Ascending aorta (tissue), 2 donors: ENCODE measurements around the gene TSEN2. TPM values are rescaled to one million over a fixed set of nuclear protein-coding genes. Genes with fewer than 3 reads are reported as not detected.

ENCODE experiments used
- DNase-seq, 2 donors: peaks; one replicate each; pipeline ENCODE4 v3.0.0-alpha.2; 2019; ENCODE audit warnings: low spot score in 2 of 2
- H3K27ac ChIP-seq, 2 donors: fragments of 200-600 bp; sonication (generic); one replicate each; pipeline ENCODE4 v1.5.1; 2016 to 2017; ENCODE audit warnings: mild to moderate bottlenecking in 1 of 2
- H3K27me3 ChIP-seq: fragments of 200-600 bp; sonication (generic); one replicate; pipeline ENCODE4 v1.5.1; 2017
- H3K36me3 ChIP-seq, 2 donors: fragments of 200-600 bp; sonication (generic); one replicate each; pipeline ENCODE4 v1.5.1; 2016
- H3K4me1 ChIP-seq, 2 donors: fragments of 200-600 bp; sonication (generic); one replicate each; pipeline ENCODE4 v1.5.1; 2016 to 2017; ENCODE audit warnings: mild to moderate bottlenecking in 1 of 2
- H3K4me3 ChIP-seq, 2 donors: fragments of 200-600 bp; sonication (generic); one replicate each; pipeline ENCODE4 v1.5.1; 2016 to 2017; ENCODE audit warnings: mild to moderate bottlenecking in 1 of 2
- H3K9me3 ChIP-seq, 2 donors: fragments of 200-600 bp; sonication (generic); one replicate each; pipeline ENCODE4 v1.5.1; 2016
- intact Hi-C: fragments of 100-400 bp; cut with DNase I; formaldehyde crosslinking; loops from one replicate; pipeline ENCODE4 v1.15.1; 2023
- total RNA-seq: library from RNA; depleted of rRNA; stranded (reverse); fragments of >200 nt; gene quantifications from one replicate; pipeline ENCODE4 v1.1.0, GENCODE V29; 2016
- TF ChIP-seq, protein P1 (sequence below), 3 experiments: fragments of 200-600 bp in 2 of 3; fragments of 450-650 bp in 1 of 3; sonication (generic) in 2 of 3; IDR thresholded peaks; one replicate each; pipeline ENCODE4 v1.5.1; 2016 to 2019; ENCODE audit warnings: antibody characterized with exemption in 3 of 3, mild to moderate bottlenecking in 1 of 3, moderate library complexity in 1 of 3

The TSEN2 gene
- total RNA-seq, 1 donor from 2014 or later, result 6.3 TPM

DNA sequence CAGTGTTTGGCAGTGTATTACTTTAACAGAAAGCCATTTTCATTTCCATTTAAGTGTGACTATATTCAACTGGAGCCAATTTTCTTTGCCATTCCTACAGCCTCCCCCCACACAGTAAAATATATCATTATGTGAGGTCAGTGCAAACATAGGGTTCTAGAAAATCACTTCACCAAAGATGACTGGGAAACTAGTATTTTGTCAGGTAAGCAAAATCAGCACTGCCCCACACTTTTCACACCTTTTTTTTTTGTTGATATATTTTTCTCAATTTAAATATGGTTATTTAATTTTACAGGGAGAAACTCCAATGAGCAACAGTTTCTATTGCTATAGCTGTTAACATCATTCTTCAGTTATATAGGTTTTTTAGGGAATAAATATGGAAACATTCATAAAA, 31.4 kb downstream of the TSEN2 start:
- no peaks in the 10 kb centered on the region for H3K9me3 ChIP-seq
- DNase-seq, result no peak
- no peak overlapping the region for H3K4me3 ChIP-seq
- intact Hi-C loops, result no loop called here
- H3K4me1 ChIP-seq, result no peaks in the 10 kb centered on the region
- H3K27me3 ChIP-seq, result no peaks in the 10 kb centered on the region
- H3K27ac ChIP-seq, result no peak overlapping the region
- TF ChIP-seq, protein P1, sequence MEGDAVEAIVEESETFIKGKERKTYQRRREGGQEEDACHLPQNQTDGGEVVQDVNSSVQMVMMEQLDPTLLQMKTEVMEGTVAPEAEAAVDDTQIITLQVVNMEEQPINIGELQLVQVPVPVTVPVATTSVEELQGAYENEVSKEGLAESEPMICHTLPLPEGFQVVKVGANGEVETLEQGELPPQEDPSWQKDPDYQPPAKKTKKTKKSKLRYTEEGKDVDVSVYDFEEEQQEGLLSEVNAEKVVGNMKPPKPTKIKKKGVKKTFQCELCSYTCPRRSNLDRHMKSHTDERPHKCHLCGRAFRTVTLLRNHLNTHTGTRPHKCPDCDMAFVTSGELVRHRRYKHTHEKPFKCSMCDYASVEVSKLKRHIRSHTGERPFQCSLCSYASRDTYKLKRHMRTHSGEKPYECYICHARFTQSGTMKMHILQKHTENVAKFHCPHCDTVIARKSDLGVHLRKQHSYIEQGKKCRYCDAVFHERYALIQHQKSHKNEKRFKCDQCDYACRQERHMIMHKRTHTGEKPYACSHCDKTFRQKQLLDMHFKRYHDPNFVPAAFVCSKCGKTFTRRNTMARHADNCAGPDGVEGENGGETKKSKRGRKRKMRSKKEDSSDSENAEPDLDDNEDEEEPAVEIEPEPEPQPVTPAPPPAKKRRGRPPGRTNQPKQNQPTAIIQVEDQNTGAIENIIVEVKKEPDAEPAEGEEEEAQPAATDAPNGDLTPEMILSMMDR (IDR thresholded peaks at IDR 0.05), result no peak
- peaks cover 0 to 9% of the 10 kb centered on the region in 2 donors for H3K36me3 ChIP-seq

DNA sequence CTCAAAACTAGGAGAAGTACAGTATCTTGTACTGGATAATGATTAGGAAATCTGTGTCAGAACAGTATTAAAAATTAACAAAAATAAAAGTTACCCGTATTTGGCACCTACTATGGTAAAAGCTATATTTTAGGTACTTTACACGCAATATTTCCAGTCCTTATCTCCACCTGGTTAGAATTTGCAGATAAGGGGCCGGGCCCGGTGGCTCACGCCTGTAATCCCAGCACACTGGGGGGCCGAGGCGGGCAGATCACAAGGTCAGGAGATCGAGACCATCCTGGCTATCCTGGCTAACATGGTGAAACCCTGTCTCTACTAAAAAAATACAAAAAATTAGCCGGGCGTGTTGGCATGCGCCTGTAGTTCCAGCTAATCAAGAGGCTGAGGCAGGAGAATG, 32.6 kb downstream of the TSEN2 start:
- Histone ChIP-seq H3K27me3 (no peaks in the 10 kb centered on the region), H3K27ac (no peak overlapping the region), H3K36me3 (peaks cover 0 to 14% of the 10 kb centered on the region in 2 donors), H3K4me3 (no peak overlapping the region), H3K9me3 (no peaks in the 10 kb centered on the region), H3K4me1 (no peaks in the 10 kb centered on the region)
- TF ChIP-seq, protein P1 (IDR thresholded peaks at IDR 0.05), result no peak
- intact Hi-C loops, result no loop called here
- DNase-seq, result no peak

DNA sequence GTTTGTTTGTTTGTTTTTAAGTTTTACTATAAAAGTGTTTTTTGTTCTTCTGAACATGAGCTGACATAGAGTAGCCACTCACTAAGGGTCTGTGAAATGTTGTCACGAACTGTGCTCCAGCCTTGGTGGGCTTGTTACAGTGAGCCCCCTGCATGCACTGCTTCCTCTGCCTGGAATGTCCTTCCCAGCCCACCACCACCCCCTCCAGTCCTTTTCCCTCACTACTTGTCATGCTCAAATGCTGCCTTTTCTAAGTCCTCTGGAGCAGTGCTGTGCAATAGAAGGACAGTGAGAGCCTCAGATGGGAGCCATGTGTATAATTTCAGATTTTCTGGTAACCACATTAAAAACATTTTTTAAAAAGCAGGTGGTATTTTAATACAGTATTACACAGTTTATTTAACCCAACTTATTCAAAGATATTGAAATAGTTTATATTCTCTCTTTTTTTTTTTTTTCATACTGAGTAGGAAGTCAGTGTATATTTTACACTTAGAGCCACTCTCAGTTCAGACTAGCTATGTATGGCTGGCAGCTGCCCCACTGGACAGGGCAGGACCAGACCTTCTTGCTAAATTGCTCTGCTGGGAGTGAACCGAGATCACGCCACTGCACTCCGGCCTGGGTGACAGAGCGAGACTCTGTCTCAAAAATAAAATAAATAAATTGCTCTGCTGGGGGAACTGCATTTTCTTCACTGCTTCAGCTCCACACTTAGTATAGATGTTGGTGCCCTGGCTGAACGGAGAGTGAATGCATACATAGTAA, 34.2 kb downstream of the TSEN2 start:
- no peak overlapping the region for H3K27ac ChIP-seq
- H3K9me3 ChIP-seq, result no peaks in the 10 kb centered on the region
- H3K4me3 ChIP-seq, result no peak overlapping the region
- H3K36me3 ChIP-seq, result peaks cover 0 to 18% of the 10 kb centered on the region in 2 donors
- no peaks in the 10 kb centered on the region for H3K4me1 ChIP-seq
- no peak for DNase-seq
- intact Hi-C loops, result no loop called here
- H3K27me3 ChIP-seq, result no peaks in the 10 kb centered on the region
- TF ChIP-seq, protein P1 (IDR thresholded peaks at IDR 0.05), result no peak

DNA sequence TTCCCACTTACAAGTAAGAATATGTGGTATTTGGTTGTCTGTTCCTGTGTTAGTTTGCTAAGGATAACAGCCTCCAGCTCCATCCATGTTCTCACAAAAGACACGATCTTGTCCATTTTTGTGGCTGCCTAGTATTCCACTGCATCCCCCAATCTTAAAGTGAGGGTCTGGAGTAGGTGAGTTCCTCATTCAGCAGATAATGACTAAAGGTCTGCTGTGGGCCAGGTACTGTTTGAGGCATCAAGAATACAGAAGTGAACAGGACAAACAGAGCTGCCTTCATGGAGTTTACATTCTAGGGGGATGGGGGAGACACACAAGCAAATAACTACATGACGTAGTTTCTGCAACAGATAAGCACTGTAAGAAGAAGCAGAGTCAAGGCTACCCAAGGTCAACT, 36.7 kb downstream of the TSEN2 start:
- Histone ChIP-seq H3K4me1 (no peaks in the 10 kb centered on the region), H3K27ac (no peak overlapping the region), H3K27me3 (no peaks in the 10 kb centered on the region), H3K36me3 (peaks cover 0 to 18% of the 10 kb centered on the region in 2 donors), H3K9me3 (no peaks in the 10 kb centered on the region), H3K4me3 (no peak overlapping the region)
- TF ChIP-seq, protein P1 (IDR thresholded peaks at IDR 0.05), result no peak
- intact Hi-C loops, result no loop called here
- no peak for DNase-seq

DNA sequence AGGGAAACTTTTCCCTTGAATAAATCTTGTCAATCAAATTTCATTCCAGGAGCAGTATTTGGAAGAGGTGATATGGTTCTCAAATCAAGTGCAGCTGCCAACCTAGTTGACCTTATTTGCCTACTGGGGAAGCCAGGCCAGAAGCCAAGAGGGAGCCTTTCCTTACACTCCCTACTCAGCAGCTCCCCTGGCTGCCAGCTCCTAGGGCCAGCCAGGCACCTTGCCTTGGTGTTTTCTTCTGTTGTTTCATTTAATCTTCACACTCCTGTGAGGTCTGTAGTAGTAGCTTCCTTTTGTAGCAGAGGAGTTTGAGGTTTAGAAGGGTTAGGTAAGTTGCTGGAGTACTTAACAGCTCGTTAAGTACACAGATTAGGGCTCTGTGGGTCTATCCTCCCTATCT, 38.4 kb downstream of the TSEN2 start:
- TF ChIP-seq, protein P1 (IDR thresholded peaks at IDR 0.05), result no peak
- Histone ChIP-seq H3K27me3 (no peaks in the 10 kb centered on the region), H3K36me3 (peaks cover 0 to 18% of the 10 kb centered on the region in 2 donors), H3K4me3 (no peak overlapping the region), H3K9me3 (no peaks in the 10 kb centered on the region), H3K4me1 (no peaks in the 10 kb centered on the region), H3K27ac (no peak overlapping the region)
- no peak for DNase-seq
- intact Hi-C loops, result no loop called here
